Measurements from ENCODE around the gene SYT7. TPM values are rescaled to one million over a fixed set of nuclear protein-coding genes. Genes with fewer than 3 reads are reported as not detected.

The SYT7 gene
- total RNA-seq, 2 experiments from 2014 or later: not detected

Small RNA genes lying within 50 kb of the gene (microRNA-seq; reads per million reads assigned to microRNA genes)
- not detected for gene MIR4488 (ENCODE audit: borderline microRNAs expressed, borderline replicate concordance)

Other genes with a start within 250 kb of the SYT7 start
- 100 to 1,000 TPM; 140 to 147 TPM for gene DDB1, start 248.0 kb downstream of the SYT7 start, total RNA-seq
- gene TKFC, start 247.8 kb downstream of the SYT7 start, total RNA-seq: 10 to 100 TPM; 21.8 to 26.3 TPM
- 10 to 100 TPM; 24.4 to 25.8 TPM for gene CYB561A3, start 219.2 kb downstream of the SYT7 start, total RNA-seq
- gene TMEM138, start 218.7 kb downstream of the SYT7 start, total RNA-seq: 10 to 100 TPM; 59.2 to 60.9 TPM
- gene TMEM216, start 188.5 kb downstream of the SYT7 start, total RNA-seq: 1 to 10 TPM; 3.4 to 3.8 TPM
- gene CPSF7, start 151.1 kb downstream of the SYT7 start, total RNA-seq: 100 to 1,000 TPM; 111 to 116 TPM
- 10 to 100 TPM; 28.7 to 33.0 TPM for gene SDHAF2, start 151.0 kb downstream of the SYT7 start, total RNA-seq
- not detected for gene LRRC10B, start 72.3 kb downstream of the SYT7 start, total RNA-seq
- under 1 TPM; 0.52 to 0.73 TPM for gene DAGLA, start 99.3 kb upstream of the SYT7 start, total RNA-seq
- gene MYRF, start 171.6 kb upstream of the SYT7 start, total RNA-seq: under 1 TPM; 0.31 to 0.49 TPM
- 10 to 100 TPM; 55.2 to 56.0 TPM for gene TMEM258, start 211.5 kb upstream of the SYT7 start, total RNA-seq
- 1 to 10 TPM; 7.5 to 9.1 TPM for gene FEN1, start 211.8 kb upstream of the SYT7 start, total RNA-seq
- gene FADS1, start 235.9 kb upstream of the SYT7 start, total RNA-seq: under 1 TPM; 0.56 to 0.77 TPM
- under 1 TPM; 0.08 to 0.33 TPM for gene FADS2, start 247.2 kb upstream of the SYT7 start, total RNA-seq

Measured in CD4-positive, alpha-beta T cell (primary cell).